ENCODE results near the gene SOX18.

The SOX18 gene

DNA sequence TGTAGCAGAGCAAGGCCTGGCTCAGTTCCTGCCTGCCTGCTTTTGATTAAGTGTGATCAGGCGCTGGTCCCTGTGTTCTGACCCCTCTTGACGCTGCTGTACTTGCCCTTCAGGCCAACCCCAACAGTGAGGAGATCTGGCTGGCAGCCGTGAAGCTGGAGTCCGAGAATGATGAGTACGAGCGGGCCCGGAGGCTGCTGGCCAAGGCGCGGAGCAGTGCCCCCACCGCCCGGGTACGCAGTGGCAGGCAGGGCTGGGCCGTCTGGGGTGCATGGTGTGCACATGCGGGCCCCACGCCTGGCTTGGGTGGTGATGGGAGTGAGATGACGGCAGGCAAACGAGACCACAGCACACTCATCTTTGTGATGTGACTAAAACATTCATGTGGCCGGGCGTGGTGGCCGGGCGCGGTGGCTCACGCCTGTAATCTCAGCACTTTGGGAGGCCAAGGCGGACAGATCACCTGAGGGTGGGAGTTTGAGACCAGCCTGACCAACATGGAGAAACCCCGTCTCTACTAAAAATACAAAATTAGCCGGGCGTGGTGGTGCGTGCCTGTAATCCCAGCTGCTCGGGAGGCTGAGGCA is 23.5 kb downstream of the SOX18 start:
- TF ChIP-seq ZFX (IDR thresholded peaks at IDR 0.05; ENCODE audit: borderline replicate concordance): no peak
- TF ChIP-seq, protein P1, sequence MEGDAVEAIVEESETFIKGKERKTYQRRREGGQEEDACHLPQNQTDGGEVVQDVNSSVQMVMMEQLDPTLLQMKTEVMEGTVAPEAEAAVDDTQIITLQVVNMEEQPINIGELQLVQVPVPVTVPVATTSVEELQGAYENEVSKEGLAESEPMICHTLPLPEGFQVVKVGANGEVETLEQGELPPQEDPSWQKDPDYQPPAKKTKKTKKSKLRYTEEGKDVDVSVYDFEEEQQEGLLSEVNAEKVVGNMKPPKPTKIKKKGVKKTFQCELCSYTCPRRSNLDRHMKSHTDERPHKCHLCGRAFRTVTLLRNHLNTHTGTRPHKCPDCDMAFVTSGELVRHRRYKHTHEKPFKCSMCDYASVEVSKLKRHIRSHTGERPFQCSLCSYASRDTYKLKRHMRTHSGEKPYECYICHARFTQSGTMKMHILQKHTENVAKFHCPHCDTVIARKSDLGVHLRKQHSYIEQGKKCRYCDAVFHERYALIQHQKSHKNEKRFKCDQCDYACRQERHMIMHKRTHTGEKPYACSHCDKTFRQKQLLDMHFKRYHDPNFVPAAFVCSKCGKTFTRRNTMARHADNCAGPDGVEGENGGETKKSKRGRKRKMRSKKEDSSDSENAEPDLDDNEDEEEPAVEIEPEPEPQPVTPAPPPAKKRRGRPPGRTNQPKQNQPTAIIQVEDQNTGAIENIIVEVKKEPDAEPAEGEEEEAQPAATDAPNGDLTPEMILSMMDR (IDR thresholded peaks at IDR 0.05): no peak
- H3K27ac ChIP-seq: no peak overlapping the region

DNA sequence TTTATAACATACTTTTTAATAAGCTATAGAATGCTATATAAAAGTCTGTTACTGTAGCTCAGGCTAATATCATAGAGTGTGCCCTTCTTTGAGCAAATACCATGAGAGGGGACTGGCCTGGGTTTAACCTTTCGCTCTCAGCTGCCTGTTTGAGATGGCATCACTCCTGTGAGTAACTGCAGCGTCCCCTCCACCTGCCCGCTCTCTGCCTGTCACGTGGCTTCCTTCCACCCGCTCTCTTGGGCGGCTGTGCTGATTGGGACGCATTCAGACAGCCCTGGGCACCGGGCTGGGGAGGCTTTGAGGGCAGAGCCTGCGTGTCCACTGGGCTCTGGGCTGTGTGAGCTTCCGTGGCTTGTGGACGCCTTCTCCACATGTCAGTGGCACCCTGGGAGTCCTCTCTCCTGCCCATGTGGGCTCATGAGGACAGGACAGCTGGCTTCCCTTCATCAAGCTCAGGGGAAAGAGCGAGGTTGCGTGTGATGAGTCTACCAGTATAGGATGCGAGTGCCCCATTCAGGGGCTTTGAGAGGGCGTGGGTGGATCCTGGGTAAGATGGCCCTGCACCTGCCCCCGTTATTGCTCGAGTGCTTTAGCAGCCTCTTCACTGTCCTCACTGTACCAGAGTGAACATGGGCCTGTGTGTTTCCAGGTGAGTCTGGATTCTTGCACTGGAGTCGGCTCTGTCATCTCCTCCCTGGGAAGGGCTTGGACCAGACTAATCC is 24.2 kb downstream of the SOX18 start:
- TF ChIP-seq ZFX (IDR thresholded peaks at IDR 0.05; ENCODE audit: borderline replicate concordance): no peak
- TF ChIP-seq, protein P1 (IDR thresholded peaks at IDR 0.05): no peak
- H3K27ac ChIP-seq: no peak overlapping the region

DNA sequence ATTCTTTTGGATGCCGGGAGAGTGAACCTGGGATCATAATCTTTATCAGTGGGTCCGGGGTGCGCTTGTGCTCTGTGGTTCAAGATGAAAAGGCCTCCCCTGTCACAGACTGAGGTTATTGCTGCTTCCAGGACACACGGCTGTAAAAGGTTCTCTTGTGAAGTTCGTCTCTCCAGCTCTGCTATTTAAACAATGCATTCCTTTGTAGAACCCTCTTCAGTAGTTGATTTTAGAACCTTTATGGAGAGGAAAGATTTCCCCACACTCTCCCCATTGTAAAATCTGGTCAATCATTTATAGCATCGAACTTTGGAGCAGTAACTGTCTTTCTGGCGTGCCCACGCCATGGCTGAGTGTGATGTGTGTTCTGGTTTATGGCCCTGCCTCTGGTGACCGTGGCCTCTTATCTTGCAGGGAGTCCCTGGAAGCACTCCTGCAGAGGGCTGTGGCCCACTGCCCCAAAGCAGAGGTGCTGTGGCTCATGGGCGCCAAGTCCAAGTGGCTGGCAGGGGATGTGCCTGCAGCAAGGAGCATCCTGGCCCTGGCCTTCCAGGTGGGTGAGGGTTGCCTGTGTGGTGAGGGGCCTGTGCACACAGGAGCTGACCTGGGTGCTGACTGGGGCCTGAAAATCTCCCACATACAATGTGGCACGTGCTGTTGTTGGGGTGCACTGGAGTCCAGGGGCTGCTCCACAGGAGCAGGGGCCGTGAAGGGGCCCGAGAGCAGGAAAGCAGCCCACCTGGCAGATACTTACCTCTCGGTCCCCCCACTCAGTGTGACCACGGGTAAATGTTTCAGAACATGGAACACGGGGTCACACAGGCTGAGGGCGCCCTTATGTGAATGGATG is 25.1 kb downstream of the SOX18 start:
- no peak for TF ChIP-seq ZFX (IDR thresholded peaks at IDR 0.05; ENCODE audit: borderline replicate concordance)
- TF ChIP-seq, protein P1 (IDR thresholded peaks at IDR 0.05): no peak
- H3K27ac ChIP-seq: no peak overlapping the region

DNA sequence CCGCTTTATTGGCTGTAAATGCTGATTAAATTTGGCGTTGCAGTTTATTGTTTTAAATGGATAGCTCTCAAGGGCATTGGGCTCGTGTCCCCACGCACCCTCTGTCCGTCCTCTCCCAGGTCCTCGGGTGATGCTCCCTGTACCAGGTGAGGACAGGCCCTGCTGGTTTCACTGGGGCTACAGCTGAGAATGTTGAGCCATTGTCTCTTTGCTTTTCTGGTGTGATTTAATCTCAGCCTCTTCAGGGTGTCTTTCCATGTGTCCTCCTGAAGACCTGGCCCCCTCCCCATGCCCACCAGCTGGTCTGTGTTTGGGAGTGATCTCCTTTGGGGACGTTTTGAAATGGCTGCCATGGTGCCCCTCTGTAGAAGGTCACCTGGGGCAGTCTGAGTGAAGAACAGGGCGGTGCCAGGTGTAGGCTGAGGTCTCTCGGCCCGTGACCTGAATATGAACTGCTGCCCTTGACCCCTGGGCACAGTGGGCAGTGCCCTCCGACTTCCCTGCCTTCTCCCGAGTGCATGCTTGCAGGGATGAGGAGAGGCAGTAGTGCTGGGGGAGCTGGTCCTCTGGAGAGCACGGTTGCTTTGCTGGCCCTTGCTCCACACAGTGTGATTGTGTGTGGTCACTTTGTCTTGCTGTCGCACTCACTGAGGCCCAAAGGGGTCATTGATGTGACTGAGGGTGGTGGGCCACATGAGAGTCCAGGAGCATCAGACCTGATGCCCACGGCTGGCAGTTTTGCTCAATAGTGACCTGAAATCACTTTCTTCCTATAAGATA is 25.9 kb downstream of the SOX18 start:
- TF ChIP-seq ZFX (IDR thresholded peaks at IDR 0.05; ENCODE audit: borderline replicate concordance): no peak
- TF ChIP-seq, protein P1 (IDR thresholded peaks at IDR 0.05): no peak
- H3K27ac ChIP-seq: no peak overlapping the region

DNA sequence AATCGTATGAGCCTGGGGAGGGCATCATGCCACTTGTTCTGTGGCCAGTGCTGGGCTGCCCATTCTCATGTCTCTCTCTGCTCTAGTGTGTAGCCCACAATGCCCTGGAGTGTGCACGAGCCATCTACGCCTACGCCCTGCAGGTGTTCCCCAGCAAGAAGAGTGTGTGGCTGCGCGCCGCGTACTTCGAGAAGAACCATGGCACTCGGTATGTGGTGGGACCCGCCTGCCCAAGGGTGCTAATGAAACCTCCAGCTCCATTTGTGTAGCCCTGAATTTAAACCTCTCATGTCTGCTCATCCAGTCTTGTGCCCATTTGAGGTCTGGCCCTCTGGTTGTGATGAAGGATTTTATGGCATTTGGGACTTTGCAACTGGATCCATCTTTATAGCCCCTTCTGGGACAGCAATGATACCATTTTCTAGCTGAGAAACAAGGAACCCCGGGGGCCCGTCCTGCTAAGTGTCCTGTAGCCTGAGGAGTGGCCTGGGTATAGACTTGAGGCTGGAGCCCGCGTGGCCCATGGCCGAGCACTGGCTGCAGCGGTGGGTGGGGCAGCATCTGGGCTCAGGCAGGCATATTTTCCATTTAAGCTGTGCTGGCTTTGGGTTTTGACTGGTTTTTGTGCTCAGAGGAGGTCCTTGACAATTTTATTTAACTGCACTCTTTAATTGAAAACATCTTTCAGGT is 26.6 kb downstream of the SOX18 start:
- TF ChIP-seq, protein P1 (IDR thresholded peaks at IDR 0.05): no peak
- TF ChIP-seq ZFX (IDR thresholded peaks at IDR 0.05; ENCODE audit: borderline replicate concordance): no peak
- H3K27ac ChIP-seq: no peak overlapping the region

DNA sequence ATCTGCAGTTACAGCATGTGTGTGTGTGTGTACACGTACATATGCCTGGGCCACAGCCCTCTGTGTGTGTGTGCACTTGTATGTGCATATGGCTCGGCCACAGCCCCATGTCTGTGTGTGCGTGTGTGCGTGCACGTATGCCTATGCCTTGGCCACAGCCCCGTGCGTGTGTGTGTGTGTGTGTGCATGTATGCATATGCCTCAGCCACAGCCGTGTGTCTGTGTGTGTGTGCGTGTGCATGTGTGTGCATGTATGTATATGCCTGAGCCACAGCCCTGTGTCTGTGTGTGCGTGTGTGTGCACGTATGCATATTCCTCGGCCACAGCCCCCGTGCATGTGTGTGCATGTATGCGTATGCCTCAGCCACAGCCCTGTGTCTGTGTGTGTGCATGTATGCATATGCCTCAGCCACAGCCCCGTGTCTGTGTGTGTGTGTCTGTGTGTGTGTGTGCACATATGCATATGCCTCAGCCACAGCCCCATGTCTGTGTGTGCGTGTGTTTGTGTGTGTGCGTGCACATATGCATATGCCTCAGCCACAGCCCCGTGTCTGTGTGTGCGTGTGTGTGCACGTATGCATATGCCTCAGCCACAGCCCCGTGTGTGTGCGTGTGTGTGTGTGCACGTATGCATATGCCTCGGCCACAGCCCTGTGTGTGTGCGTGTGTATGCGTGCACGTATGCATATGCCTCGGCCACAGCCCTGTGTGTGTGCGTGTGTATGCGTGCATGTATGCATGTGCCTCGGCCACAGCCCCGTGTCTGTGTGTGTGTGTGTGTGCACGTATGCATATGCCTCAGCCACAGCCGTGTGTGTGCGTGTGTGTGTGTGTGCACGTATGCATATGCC is 28.1 kb downstream of the SOX18 start:
- TF ChIP-seq, protein P1 (IDR thresholded peaks at IDR 0.05): no peak
- TF ChIP-seq ZFX (IDR thresholded peaks at IDR 0.05; ENCODE audit: borderline replicate concordance): no peak
- H3K27ac ChIP-seq: no peak overlapping the region

Measured in 22Rv1 (cell line).